ENCODE results near the gene CPNE9. TPM values are rescaled to one million over a fixed set of nuclear protein-coding genes. Genes with fewer than 3 reads are reported as not detected.

The CPNE9 gene
- total RNA-seq, 1 donor = not detected

- H3K4me3 ChIP-seq (ENCODE audit: low read depth, low read length) = no peak overlapping the region
- DNase-seq (ENCODE audit: low read depth) = no peak
- TF ChIP-seq CTCF (IDR thresholded peaks at IDR 0.05; ENCODE audit: insufficient read depth, low read depth, low read length) = no peak
Observed at GRCh38 chr3:9679476-9680080, 24.1 kb upstream of the CPNE9 start.

GRCh38 chr3:9681011-9681722, 22.5 kb upstream of the CPNE9 start:
- no peak for DNase-seq (ENCODE audit: low read depth)
- TF ChIP-seq CTCF (IDR thresholded peaks at IDR 0.05; ENCODE audit: insufficient read depth, low read depth, low read length) = no peak

GRCh38 chr3:9681723-9682081, 21.9 kb upstream of the CPNE9 start:
- H3K4me3 ChIP-seq (ENCODE audit: low read depth, low read length) = no peak overlapping the region
- no peak for DNase-seq (ENCODE audit: low read depth)
- no peak for TF ChIP-seq CTCF (IDR thresholded peaks at IDR 0.05; ENCODE audit: insufficient read depth, low read depth, low read length)

More at GRCh38 chr3:9681011-9681722, 22.5 kb upstream of the CPNE9 start:
- H3K4me3 ChIP-seq (ENCODE audit: low read depth, low read length) = no peak overlapping the region

GRCh38 chr3:9682096-9682495, 21.5 kb upstream of the CPNE9 start:
- no peak overlapping the region for H3K4me3 ChIP-seq (ENCODE audit: low read depth, low read length)
- TF ChIP-seq CTCF (IDR thresholded peaks at IDR 0.05; ENCODE audit: insufficient read depth, low read depth, low read length) = no peak
- DNase-seq (ENCODE audit: low read depth) = no peak

- DNase-seq (ENCODE audit: low read depth) = no peak
- TF ChIP-seq CTCF (IDR thresholded peaks at IDR 0.05; ENCODE audit: insufficient read depth, low read depth, low read length) = no peak
- H3K4me3 ChIP-seq (ENCODE audit: low read depth, low read length) = no peak overlapping the region
Observed at GRCh38 chr3:9683426-9683825, 20.2 kb upstream of the CPNE9 start.

GRCh38 chr3:9685216-9686049, 18.2 kb upstream of the CPNE9 start:
- no peak for DNase-seq (ENCODE audit: low read depth)
- H3K4me3 ChIP-seq (ENCODE audit: low read depth, low read length) = no peak overlapping the region
- no peak for TF ChIP-seq CTCF (IDR thresholded peaks at IDR 0.05; ENCODE audit: insufficient read depth, low read depth, low read length)
